D341Med (cell line): Measurements from ENCODE around the gene CAMP.
"Not testable (repeated sequence)": the region's sequence is repeated elsewhere in the genome, so short reads cannot be mapped to it uniquely, and the experiment has no call there.

ENCODE experiments used
- DNase-seq: peaks from one replicate; pipeline ENCODE4 v3.0.0; 2012; ENCODE audit warnings: low spot score

Gene CAMP

DNA sequence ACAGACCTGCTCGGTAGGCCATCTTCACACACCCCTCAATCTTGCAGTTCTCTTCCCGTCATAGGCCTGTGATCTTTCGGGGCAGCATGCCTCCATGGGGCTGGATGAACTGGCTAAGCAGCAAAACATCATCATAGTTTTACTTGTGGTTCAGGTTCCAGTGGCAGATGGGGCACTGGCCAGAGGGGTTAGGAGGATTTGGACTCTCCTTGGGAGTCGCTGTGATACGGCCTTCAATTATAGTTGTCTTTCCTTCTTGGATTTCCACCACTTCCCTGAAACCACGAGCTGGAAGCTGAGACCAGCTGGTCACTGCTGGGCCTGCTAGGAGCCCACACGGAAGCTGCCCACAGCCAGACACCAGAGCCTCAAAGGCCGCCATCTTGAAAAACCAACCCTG lies 33.3 kb downstream of the CAMP start:
- DNase-seq, result no peak

DNA sequence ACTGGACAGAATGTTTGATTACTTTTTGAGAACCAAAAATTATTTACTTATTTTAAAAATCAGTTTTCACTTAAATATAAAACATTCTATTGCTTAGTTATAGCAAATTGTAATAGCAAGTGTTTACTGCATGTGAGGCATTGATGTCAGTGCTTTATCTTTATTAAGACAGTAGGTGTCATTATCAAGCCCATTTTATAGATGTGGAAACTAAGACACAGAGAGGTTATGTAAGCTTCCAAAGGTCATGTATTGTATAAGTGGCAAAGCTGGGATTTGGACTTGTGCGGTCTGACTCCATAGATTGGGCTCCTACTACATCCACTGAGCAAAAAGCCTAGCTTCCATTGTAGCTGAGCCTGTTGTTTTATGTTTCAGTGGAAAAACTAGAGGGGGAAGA lies 35.2 kb downstream of the CAMP start:
- DNase-seq, result no peak

DNA sequence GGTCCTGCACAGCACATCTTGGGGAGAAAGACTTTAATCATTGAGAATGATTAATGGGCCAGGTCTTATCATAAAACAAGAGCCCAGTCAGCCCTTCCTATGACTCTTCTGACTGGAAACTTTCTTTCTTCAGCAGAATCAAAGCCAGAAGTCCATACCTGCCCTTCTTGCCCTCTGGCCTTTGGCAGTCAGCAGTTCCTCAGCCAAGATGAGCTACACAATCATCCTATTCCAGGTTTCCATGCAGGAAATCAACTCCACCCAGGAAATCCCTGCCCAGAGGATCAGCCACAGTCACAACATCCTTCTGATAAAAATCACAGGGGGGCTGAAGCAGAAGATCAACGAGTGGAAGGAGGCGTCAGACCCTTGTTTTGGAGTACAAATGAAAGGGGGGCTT lies 44.5 kb downstream of the CAMP start:
- no peak for DNase-seq

DNA sequence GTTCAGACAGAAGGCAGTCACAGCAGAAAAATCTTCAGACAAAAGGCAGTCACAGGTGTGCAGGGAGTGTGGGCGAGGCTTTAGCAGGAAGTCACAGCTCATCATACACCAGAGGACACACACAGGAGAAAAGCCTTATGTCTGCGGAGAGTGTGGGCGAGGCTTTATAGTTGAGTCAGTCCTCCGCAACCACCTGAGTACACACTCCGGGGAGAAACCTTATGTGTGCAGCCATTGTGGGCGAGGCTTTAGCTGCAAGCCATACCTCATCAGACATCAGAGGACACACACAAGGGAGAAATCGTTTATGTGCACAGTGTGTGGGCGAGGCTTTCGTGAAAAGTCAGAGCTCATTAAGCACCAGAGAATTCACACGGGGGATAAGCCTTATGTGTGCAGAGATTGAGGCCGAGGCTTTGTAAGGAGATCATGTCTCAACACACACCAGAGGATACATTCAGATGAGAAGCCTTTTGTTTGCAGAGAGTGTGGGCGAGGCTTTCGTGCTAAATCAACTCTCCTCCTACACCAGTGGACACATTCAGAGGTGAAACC lies 45.2 kb downstream of the CAMP start:
- DNase-seq, result no peak

DNA sequence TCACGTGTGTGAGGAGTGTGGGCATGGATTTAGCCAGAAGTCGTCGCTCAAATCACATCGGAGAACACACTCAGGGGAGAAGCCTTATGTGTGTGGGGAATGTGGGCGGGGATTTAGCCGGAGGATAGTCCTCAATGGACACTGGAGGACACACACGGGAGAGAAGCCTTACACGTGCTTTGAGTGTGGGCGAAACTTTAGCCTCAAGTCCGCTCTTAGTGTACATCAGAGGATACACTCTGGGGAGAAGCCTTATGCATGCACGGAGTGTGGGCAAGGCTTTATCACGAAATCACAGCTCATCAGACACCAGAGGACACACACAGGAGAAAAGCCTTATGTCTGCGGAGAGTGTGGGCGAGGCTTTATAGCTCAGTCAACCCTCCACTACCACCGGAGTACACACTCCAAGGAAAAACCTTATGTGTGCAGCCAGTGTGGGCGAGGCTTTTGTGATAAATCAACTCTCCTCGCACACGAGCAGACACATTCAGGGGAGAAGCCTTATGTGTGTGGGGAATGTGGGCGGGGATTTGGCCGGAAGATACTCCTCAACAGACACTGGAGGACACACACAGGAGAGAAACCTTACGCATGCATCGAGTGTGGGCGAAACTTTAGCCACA lies 45.8 kb downstream of the CAMP start:
- DNase-seq, result no peak

DNA sequence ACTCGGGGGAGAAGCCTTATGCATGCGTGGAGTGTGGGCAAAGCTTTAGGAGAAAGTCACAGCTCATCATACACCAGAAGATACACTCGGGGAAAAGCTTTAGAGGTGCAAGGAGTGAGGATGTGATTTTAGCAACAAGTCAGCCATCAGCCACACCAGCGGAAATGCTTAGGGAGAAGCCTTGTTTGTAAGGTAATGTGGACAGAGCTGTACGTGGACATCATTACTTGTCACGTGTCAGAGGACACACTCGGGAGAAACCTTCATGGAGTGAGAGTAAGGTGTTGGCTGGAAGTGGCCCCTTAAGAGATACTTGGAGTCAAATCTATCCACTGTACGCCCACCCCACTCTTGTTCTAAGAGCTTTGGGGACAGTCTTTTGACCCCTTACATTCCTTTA lies 46.3 kb downstream of the CAMP start:
- DNase-seq, result no peak

DNA sequence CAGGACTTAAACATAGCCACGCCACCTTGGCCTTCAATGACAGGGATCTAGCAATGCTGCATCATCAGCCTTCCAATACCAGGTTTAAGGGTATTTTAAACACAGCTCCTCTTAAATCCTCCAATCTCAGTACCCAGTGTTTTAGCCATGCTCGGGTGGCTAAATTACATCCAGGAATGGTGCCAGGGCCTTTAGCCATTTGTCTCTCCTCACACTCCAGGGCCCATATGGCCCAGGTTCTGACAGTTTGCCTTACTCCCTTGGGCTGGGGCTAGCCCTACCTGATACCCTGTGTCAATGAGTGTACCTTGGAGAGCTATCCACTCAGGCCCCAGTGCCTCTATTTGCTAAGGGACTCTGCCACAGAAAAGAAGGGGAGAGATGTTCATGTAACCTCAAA lies 47.0 kb downstream of the CAMP start:
- DNase-seq, result no peak

DNA sequence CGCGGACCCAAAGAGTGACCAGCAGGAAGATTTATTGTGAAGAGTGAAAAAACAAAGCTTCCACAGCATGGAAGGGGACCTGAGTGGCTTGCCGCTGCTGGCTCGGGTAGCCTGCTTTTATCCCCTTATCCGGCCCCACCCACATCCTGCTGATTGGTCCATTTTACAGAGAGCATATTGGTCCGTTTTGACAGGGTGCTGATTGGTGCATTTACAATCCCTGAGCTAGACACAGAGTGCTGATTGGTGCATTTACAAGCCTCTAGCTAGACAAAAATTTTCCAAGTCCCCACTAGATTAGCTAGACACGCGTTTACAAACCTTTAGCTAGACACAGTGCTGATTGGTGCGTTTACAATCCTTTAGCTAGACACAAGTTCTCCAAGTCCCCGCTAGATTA lies 47.9 kb downstream of the CAMP start:
- DNase-seq, result not testable (repeated sequence)

DNA sequence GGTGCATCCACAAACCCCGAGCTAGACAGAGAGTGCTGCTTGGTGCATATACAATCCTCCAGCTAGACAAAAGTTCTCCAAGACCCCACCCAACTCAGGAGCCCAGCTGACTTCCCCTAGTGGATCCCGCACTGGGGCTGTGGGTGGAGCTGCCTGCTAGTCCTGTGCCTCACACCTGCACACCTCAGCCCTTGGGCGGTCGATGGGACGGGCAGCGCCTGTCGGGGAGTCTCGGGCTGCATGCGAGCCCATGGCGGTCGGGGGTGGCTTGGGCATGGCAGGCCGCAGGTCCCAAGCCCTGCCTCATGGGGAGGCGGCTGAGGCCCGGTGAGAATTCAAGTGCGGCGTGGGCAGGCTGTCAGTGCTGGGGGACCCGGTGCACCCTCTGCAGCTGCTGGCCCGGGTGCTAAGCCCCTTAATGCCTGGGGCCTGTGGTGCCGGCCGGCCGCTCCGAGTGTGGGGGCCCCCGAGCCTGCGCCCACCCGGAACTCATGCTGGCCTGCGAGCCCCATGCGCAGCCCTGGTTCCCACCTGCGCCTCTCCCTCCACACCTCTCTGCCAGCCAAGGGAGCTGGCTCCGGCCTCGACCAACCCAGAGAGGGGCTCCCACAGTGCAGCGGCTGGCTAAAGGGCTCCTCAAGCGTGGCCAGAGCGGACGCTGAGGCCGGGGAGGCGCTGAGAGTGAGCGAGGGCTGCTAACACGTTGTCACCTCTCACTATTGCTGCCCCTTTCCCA lies 48.6 kb downstream of the CAMP start:
- DNase-seq, result no peak

DNA sequence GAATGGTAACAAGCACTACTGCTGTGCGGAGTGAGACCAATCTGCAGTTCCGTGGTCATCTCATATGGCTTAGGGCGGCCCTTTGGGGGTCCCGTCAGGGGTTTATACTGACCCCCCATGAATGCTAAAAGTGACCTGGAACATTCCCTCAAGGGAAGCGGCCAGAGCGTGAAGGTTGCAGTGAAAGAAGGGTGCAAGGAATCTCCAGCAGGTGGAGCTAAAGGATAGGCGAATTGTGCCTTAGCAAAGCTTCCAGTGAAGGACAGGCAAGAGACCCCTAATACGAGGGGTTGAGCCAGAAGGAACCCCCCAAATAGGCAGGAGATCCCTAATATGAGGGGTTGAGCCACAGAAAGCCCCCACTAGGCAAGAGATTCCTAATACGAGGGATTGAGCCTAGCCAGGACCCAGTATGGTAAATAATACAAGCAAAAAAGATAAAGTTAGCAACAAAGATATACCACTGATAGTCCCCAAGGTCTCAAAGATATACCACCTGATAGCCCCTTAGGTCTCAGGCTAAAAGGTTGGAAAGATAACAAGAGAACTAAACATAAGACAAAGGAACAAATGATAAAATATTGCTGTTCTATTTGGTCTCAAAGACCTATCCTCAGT lies 50.4 kb downstream of the CAMP start:
- peak; percentile 81 for DNase-seq

DNA sequence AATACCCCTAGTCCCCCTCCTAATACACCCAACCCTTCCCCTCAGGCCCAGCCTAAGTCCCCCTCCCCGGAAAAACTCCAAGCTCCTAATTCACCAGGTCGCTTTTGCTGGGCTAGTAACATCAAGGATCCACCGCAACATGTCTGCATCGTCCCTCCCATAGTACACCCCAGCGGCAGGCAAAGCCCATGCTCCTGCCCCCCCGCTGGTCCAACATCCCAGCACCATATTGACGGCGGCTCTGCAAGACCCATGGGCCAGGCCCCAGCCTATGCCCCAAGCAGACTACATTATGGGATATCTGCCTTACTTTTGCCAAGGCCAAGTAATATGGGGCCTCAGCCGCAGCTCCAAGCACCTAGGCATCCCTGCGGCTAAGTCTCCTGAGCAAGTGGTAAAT lies 51.2 kb downstream of the CAMP start:
- DNase-seq, result no peak
